Spleen (tissue), 7 donors: ENCODE measurements around the gene EPB41L4A.

ENCODE experiments used
- CTCF ChIP-seq, 11 experiments: fragments of 200-600 bp in 7 of 11; fragments of 450-650 bp in 4 of 11; sonication (generic) in 4 of 11; IDR thresholded peaks in 8 of 11; conservative IDR thresholded peaks in 3 of 11; 1 replicate in 7 of 11; 2 replicates in 4 of 11; pipeline versions ENCODE4 v1.4.0 to v1.8.0; 2016 to 2021; ENCODE audit warnings: antibody characterized with exemption in 11 of 11, inconsistent platforms in 4 of 11, mild to moderate bottlenecking in 1 of 11
- POLR2A ChIP-seq, 3 donors: fragments of 450-650 bp; IDR thresholded peaks; one replicate each; pipeline ENCODE4 v1.5.1; 2017; ENCODE audit warnings: antibody characterized with exemption in 3 of 3, mild to moderate bottlenecking in 1 of 3
- POLR2AphosphoS5 ChIP-seq, 3 donors: sonication (generic); formaldehyde crosslinking; IDR thresholded peaks; one replicate each; pipeline ENCODE4 v1.5.1; 2017; ENCODE audit warnings: antibody characterized with exemption in 3 of 3
- donor health status: DM: no; HTN: no; CAD: no; lungs with moderate emphysema.
- donor health status: DM: no; HTN: no; CAD: no.
- donor health status: DM: no; HTN: no; CAD: no.

- TF ChIP-seq POLR2A (IDR thresholded peaks at IDR 0.05) (no peak), CTCF (IDR thresholded peaks at IDR 0.05 in 8 of 11, conservative IDR thresholded peaks at IDR 0.05 in 3 of 11) (no peak), POLR2AphosphoS5 (IDR thresholded peaks at IDR 0.05) (no peak)
Observed at GRCh38 chr5:112440031-112440430, 21.0 kb upstream of the EPB41L4A start.
